Trophoblast cell (in vitro differentiated cells and primary cell): ENCODE data around the gene NFKBIL1.
A peak's percentile ranks its signal among the peaks of the same experiment; 100 is the strongest.
"Not testable (repeated sequence)": the region's sequence is repeated elsewhere in the genome, so short reads cannot be mapped to it uniquely, and the experiment has no call there.

Experiments
- DNase-seq, 2 donors: peaks; one replicate each; pipeline ENCODE4 v3.0.0-alpha.2; 2016
- H2AFZ ChIP-seq: 2 replicates; pipeline ENCODE4 v1.6.1; 2013; ENCODE audit warnings: low read length, moderate library complexity, mild to moderate bottlenecking; ENCODE audit not compliant: insufficient read depth, poor library complexity
- H2AK5ac ChIP-seq: 2 replicates; pipeline ENCODE4 v1.6.1; 2013; ENCODE audit warnings: mild to moderate bottlenecking, low read length
- H2BK120ac ChIP-seq: 2 replicates; pipeline ENCODE4 v1.6.1; 2013; ENCODE audit warnings: low read length, mild to moderate bottlenecking, moderate library complexity; ENCODE audit not compliant: insufficient read depth, poor library complexity
- H2BK12ac ChIP-seq: 2 replicates; pipeline ENCODE4 v1.6.1; 2013; ENCODE audit warnings: mild to moderate bottlenecking, low read length, moderate library complexity
- H2BK5ac ChIP-seq: 2 replicates; pipeline ENCODE4 v1.6.1; 2013; ENCODE audit warnings: low read length, low read depth, moderate library complexity, mild to moderate bottlenecking; ENCODE audit not compliant: poor library complexity
- H3K14ac ChIP-seq: 2 replicates; pipeline ENCODE4 v1.6.1; 2013; ENCODE audit warnings: mild to moderate bottlenecking, low read length
- H3K18ac ChIP-seq: 2 replicates; pipeline ENCODE4 v1.6.1; 2013; ENCODE audit warnings: mild to moderate bottlenecking, low read length
- H3K23ac ChIP-seq: 2 replicates; pipeline ENCODE4 v1.6.1; 2013; ENCODE audit warnings: low read length
- H3K27ac ChIP-seq: 2 replicates; pipeline ENCODE4 v1.5.1; 2013; ENCODE audit warnings: low read depth, mild to moderate bottlenecking, inconsistent platforms, low read length, moderate library complexity
- H3K27me3 ChIP-seq: 2 replicates; pipeline ENCODE4 v1.6.1; 2013; ENCODE audit warnings: inconsistent platforms, mild to moderate bottlenecking, low read length, moderate library complexity; ENCODE audit not compliant: insufficient read depth
- H3K36me3 ChIP-seq, 2 experiments: 1 replicate in 1 of 2; 2 replicates in 1 of 2; pipeline ENCODE4 v1.6.1; 2013; ENCODE audit warnings: low read length in 2 of 2, mild to moderate bottlenecking in 2 of 2, moderate library complexity in 1 of 2; ENCODE audit not compliant: insufficient read depth in 2 of 2, control insufficient read depth in 1 of 2
- H3K4ac ChIP-seq: 2 replicates; pipeline ENCODE4 v1.6.1; 2013; ENCODE audit warnings: low read depth, mild to moderate bottlenecking, low read length, moderate library complexity
- H3K4me1 ChIP-seq, 2 experiments: 1 replicate in 1 of 2; 2 replicates in 1 of 2; pipeline ENCODE4 v1.6.1; 2013; ENCODE audit warnings: low read length in 2 of 2, mild to moderate bottlenecking in 2 of 2, moderate library complexity in 1 of 2; ENCODE audit not compliant: insufficient read depth in 2 of 2, control insufficient read depth in 1 of 2
- H3K4me2 ChIP-seq: 2 replicates; pipeline ENCODE4 v1.6.1; 2013; ENCODE audit warnings: inconsistent platforms, mild to moderate bottlenecking, low read length, moderate library complexity
- H3K4me3 ChIP-seq: 2 replicates; pipeline ENCODE4 v1.5.1; 2013; ENCODE audit warnings: mild to moderate bottlenecking, low read depth, low read length, inconsistent platforms
- H3K79me1 ChIP-seq: one replicate; pipeline ENCODE4 v1.6.1; 2013; ENCODE audit warnings: low read length
- H3K79me2 ChIP-seq: 2 replicates; pipeline ENCODE4 v1.6.1; 2013; ENCODE audit warnings: low read length, mild to moderate bottlenecking; ENCODE audit not compliant: control insufficient read depth, insufficient read depth, poor library complexity
- H3K9ac ChIP-seq: 2 replicates; pipeline ENCODE4 v1.6.1; 2013; ENCODE audit warnings: mild to moderate bottlenecking, low read length
- H3K9me3 ChIP-seq: 2 replicates; pipeline ENCODE4 v1.6.1; 2013; ENCODE audit warnings: low read depth, mild to moderate bottlenecking, control low read depth, inconsistent platforms, low read length; ENCODE audit not compliant: insufficient read depth
- H4K12ac ChIP-seq: 2 replicates; pipeline ENCODE4 v1.6.1; 2013; ENCODE audit warnings: low read depth, mild to moderate bottlenecking, low read length, moderate library complexity
- H4K8ac ChIP-seq: 2 replicates; pipeline ENCODE4 v1.6.1; 2013; ENCODE audit warnings: low read depth, mild to moderate bottlenecking, low read length, moderate library complexity
- H4K91ac ChIP-seq: one replicate; pipeline ENCODE4 v1.6.1; 2013; ENCODE audit warnings: low read depth, mild to moderate bottlenecking, low read length, moderate library complexity
- WGBS: extraction: QIAGEN DNeasy Blood & Tissue Kit; methylation state at CpG from one replicate; pipeline ENCODE4 v1.1.7; 2013; ENCODE audit warnings: missing lambda C conversion rate; ENCODE audit not compliant: insufficient read length, insufficient coverage; ENCODE audit errors: extremely low coverage; 5-methylcytosine and 5-hydroxymethylcytosine counted together

Gene NFKBIL1

GRCh38 chr6:31509036-31509435 lies 38.4 kb upstream of the NFKBIL1 start:
- H3K4me1 ChIP-seq, H3K27me3 ChIP-seq, H4K8ac ChIP-seq, H4K91ac ChIP-seq, H2AFZ ChIP-seq, H3K4me3 ChIP-seq, H4K12ac ChIP-seq, H3K27ac ChIP-seq, H2BK120ac ChIP-seq, H2BK5ac ChIP-seq, H3K4ac ChIP-seq, H3K9me3 ChIP-seq, H3K36me3 ChIP-seq, H3K18ac ChIP-seq, H3K23ac ChIP-seq, H2AK5ac ChIP-seq, H3K79me2 ChIP-seq, H3K79me1 ChIP-seq, H2BK12ac ChIP-seq, H3K4me2 ChIP-seq, DNase-seq, H3K14ac ChIP-seq, H3K9ac ChIP-seq: not testable (repeated sequence)
- WGBS, result no CpG with 5 or more reads among the region's 2 CpGs

GRCh38 chr6:31510007-31510406 lies 37.4 kb upstream of the NFKBIL1 start:
- peak; percentile 81 to 89 for DNase-seq
- Histone ChIP-seq H4K8ac (no peak overlapping the region), H3K4me1 (no peaks in the 10 kb centered on the region), H3K9me3 (peaks cover 2% of the 10 kb centered on the region), H2AK5ac (no peak overlapping the region), H2BK12ac (no peak overlapping the region), H3K27me3 (no peaks in the 10 kb centered on the region), H2BK120ac (no peak overlapping the region), H3K79me2 (no peaks in the 10 kb centered on the region), H2BK5ac (no peak overlapping the region), H3K14ac (no peak overlapping the region), H4K91ac (no peak overlapping the region), H3K4me2 (no peak overlapping the region), H3K79me1 (no peaks in the 10 kb centered on the region), H3K27ac (no peak overlapping the region), H3K23ac (no peak overlapping the region), H4K12ac (no peak overlapping the region), H3K4ac (no peak overlapping the region), H3K9ac (no peak overlapping the region), H3K36me3 (peaks cover 0 to 2% of the 10 kb centered on the region in 2 experiments), H3K18ac (no peak overlapping the region), H3K4me3 (no peak overlapping the region), H2AFZ (no peak overlapping the region)
- WGBS, result no CpG with 5 or more reads among the region's 4 CpGs

GRCh38 chr6:31513456-31514165 lies 33.8 kb upstream of the NFKBIL1 start:
- no peak overlapping the region for H2BK5ac ChIP-seq
- no peak overlapping the region for H3K14ac ChIP-seq
- no peak overlapping the region for H4K12ac ChIP-seq
- H3K18ac ChIP-seq, result no peak overlapping the region
- no peak overlapping the region for H2AFZ ChIP-seq
- no peak overlapping the region for H2BK12ac ChIP-seq
- H3K9me3 ChIP-seq, result peaks cover 2% of the 10 kb centered on the region
- no peak for DNase-seq
- no peaks in the 10 kb centered on the region for H3K4me1 ChIP-seq
- H3K4ac ChIP-seq, result no peak overlapping the region
- H2AK5ac ChIP-seq, result no peak overlapping the region
- no peak overlapping the region for H3K27ac ChIP-seq
- H4K91ac ChIP-seq, result no peak overlapping the region
- no peaks in the 10 kb centered on the region for H3K79me1 ChIP-seq
- no peaks in the 10 kb centered on the region for H3K27me3 ChIP-seq
- no peak overlapping the region for H3K4me3 ChIP-seq
- H2BK120ac ChIP-seq, result no peak overlapping the region
- H3K4me2 ChIP-seq, result no peak overlapping the region
- H3K23ac ChIP-seq, result no peak overlapping the region
- WGBS, result no CpG with 5 or more reads among the region's 5 CpGs
- H3K79me2 ChIP-seq, result no peaks in the 10 kb centered on the region
- H3K9ac ChIP-seq, result no peak overlapping the region
- H4K8ac ChIP-seq, result no peak overlapping the region
- peaks cover 0 to 2% of the 10 kb centered on the region in 2 experiments for H3K36me3 ChIP-seq

GRCh38 chr6:31521835-31522234 lies 25.6 kb upstream of the NFKBIL1 start:
- Histone ChIP-seq H3K9me3 (no peaks in the 10 kb centered on the region), H3K9ac (no peak overlapping the region), H2BK12ac (no peak overlapping the region), H3K4me1 (no peaks in the 10 kb centered on the region), H2AK5ac (no peak overlapping the region), H4K8ac (no peak overlapping the region), H3K23ac (no peak overlapping the region), H3K79me1 (no peaks in the 10 kb centered on the region), H3K27me3 (no peaks in the 10 kb centered on the region), H3K4me3 (no peak overlapping the region), H3K36me3 (no peaks in the 10 kb centered on the region), H3K18ac (no peak overlapping the region), H4K91ac (no peak overlapping the region), H3K4ac (no peak overlapping the region), H3K4me2 (no peak overlapping the region), H2BK120ac (no peak overlapping the region), H2BK5ac (no peak overlapping the region), H3K27ac (no peak overlapping the region), H3K79me2 (no peaks in the 10 kb centered on the region), H2AFZ (no peak overlapping the region), H3K14ac (no peak overlapping the region), H4K12ac (no peak overlapping the region)
- DNase-seq, result peak; percentile 54 to 76
- no CpG with 5 or more reads among the region's 3 CpGs for WGBS
